Measurements from ENCODE around the gene ROBO1.

Gene ROBO1

GRCh38 chr3:79002465-79003372 is 765.1 kb downstream of the ROBO1 start:
- no peak for DNase-seq

GRCh38 chr3:79001255-79001654 is 766.5 kb downstream of the ROBO1 start:
- no peak for DNase-seq

- DNase-seq: no peak
These were observed 768.7 kb downstream of the ROBO1 start for GRCh38 chr3:78999139-78999538.

- no peak for DNase-seq
These were observed 772.7 kb downstream of the ROBO1 start for GRCh38 chr3:78995087-78995486.

DNA sequence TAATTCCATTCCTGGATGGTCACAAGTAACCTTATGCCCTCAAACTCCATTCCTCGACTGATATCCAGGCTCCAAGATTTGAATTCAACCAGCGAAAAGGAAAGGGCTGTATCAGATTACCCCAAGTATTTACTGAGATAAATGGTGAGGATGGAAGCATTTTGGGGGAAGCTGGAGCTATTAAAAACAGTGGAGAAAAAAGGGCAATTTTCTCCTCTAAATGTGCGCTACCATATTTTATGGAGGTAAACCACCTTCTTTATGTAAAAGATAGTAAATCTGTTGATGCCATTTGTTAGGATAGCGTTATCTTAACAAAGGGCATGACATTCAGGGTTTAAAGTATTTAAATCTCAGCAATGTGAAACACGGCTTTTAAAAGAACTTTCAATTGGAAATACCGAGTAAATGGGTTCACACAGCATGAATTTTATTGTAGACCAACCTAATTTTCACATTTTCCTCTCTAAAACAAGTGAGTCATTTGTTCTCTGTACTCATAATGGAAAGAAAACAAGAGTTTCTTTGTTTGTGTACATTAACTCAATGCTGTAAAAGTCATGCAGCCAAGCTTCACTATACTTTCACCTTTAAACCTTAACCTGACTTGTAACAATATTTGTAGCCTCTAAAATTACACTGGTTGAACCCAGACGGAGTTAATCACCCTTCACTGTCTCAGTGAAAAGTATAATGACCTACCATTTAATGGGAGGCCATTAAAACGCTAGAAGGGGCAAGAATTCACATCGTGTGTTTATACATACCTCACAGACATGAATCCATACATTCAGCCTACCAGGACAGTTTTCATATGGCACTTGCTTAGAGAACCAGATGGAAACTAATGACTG is 773.4 kb downstream of the ROBO1 start:
- no peak for DNase-seq

- no peak for DNase-seq
These were observed 774.4 kb downstream of the ROBO1 start for GRCh38 chr3:78993375-78993774.

- no peak for DNase-seq
These were observed 775.0 kb downstream of the ROBO1 start for GRCh38 chr3:78992830-78993229.

DNA sequence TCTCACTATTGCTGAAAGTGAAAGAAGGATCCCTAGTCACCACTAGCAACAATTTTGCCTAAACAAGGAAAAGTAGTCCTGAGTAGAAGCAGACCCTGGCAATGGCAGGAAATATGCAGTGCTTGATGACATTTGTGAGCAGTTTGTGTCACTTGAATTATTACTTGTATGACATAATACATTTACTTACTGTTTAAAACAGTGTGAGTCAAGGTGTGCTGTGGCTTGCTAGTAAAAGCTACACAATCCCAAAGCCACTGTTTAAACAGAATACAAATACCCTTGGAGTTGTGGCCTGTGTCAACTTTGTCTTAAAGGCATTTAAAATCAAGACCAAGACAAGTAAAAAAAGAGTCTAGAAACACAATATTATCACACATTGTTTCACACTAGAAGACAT is 775.4 kb downstream of the ROBO1 start:
- DNase-seq: no peak

- no peak for DNase-seq
These were observed 776.1 kb downstream of the ROBO1 start for GRCh38 chr3:78991656-78992055.

DNA sequence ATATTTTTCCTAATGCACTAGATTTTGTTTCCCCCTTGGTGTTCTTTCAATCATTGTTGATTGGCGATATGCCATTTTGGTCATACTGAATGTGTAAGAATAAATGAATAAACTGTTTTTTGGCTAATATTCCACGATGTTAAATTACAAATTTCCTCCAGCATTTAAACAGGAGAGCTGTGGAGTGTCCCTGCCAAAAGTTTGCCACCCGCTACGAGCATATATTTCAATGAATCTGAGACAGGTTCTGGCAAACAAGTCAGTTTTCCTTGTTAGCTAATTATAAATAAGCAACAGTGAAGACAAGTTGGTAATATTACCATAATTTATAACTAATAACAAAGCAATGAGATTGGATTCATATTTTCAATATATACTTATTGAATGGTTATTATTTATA is 777.6 kb downstream of the ROBO1 start:
- DNase-seq: no peak

- no peak for DNase-seq
These were observed 779.5 kb downstream of the ROBO1 start for GRCh38 chr3:78988324-78988723.

GRCh38 chr3:78986416-78987101 is 781.2 kb downstream of the ROBO1 start:
- DNase-seq: no peak

DNA sequence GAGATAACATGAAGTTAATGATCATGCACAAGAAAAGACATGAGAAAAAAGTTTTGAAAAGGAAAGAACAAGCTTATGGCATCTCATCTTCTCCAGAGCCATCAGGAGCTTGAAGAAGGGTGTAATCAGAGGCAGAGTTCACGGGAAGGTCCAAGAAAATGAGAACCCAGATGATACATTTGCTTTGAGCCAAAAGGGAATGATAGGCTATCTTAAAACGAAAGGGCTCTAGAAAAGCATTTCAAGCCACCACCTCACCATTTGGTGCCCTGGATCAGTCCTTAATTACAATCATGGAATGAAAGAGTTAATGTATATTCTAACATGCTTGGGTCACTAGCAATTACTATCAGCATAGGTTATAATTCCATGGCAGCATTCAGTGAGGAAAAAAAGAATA is 781.8 kb downstream of the ROBO1 start:
- DNase-seq: no peak

DNA sequence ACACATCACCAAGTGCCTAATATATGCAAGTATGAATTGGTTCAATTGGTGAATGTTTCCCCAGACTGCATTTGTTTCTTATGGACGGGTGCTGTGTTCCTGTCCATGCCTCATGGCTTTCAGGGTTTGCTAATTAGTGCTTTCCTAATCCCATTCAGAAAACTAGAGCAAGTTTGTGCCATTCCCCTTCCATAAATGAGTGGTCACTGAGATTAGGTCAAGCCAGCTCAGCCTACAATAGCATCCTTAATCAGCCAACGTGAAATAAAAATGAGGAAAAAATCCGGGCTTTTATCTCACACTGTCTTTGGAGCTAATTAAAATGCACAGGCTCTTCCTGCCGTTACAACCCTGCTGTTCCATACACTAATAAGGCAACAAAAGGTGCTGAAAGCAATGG is 788.8 kb downstream of the ROBO1 start:
- DNase-seq: no peak

DNA sequence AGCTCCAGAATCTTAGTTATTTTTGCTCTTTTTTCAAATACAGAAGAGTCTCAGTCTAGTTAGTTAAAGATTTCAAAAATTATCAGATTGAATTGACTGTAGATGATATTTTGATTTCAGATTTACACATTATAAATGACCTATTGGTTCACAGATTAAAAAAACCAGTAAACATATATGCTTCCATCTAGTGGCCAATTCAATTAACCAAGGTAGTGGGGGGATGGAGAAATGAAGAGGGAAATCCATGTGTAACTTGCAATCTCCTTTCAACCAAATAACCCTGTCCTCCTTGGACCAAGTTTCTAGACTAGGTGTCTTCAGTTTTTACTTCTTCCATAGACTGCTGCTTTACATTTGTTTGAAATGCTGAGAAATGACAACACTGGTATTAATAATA is 789.8 kb downstream of the ROBO1 start:
- DNase-seq: no peak

- DNase-seq: no peak
These were observed 790.7 kb downstream of the ROBO1 start for GRCh38 chr3:78977073-78977472.

- no peak for DNase-seq
These were observed 791.6 kb downstream of the ROBO1 start for GRCh38 chr3:78976200-78976599.

DNA sequence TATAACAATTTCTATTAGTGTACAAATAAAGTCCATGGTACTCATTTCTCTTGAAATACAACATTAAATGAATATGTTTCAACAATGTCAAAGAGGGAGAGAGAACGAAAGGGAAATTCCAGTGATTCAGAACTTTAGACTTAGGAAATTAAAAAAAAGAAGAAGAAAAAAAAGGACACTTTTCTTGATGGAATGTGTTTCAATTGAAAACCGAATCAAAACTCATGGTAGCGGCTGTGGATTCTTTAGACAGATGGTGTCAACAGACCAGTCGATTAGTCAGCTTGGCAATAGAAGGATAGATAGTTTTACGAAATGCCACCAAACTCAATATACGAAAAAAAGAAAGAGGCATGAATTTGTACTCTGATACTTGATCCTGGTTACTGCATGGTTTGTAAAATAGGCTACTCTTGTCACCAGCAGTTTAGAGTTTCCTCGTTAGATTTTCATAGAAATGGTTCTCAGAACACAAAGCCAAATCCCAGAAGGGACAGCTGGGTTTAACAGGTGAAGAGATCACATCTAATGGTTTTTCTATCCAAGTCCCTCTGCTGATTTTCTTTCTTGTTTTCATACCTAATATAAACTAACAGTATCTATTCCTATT is 793.5 kb downstream of the ROBO1 start:
- DNase-seq: no peak

- no peak for DNase-seq
These were observed 795.0 kb downstream of the ROBO1 start for GRCh38 chr3:78972617-78973301.

DNA sequence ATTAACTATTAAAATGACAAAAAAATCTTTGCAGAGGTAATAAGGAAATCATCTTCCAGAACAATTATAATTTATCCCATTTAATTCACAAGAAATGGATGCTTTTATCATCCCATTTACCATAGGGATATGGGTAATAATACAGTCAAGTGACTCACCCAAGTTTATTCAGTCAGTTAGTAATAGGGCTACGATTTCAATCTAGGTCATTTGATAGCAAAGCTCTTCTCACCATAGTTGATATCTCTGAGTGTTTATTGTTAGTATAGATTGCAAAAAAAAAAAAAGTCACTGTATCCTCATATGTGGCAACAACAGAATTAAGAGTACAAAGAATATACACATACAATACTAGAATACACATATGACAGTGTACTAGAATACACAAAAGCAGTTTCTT is 797.1 kb downstream of the ROBO1 start:
- no peak for DNase-seq

GRCh38 chr3:78969483-78969882 is 798.3 kb downstream of the ROBO1 start:
- no peak for DNase-seq

GRCh38 chr3:78967061-78967460 is 800.7 kb downstream of the ROBO1 start:
- no peak for DNase-seq

Measured in activated T-cell treated with anti-CD3 and anti-CD28 coated beads for 4 hours (primary cell).